NCI-H1694 treated with DMSO at 0.1 percent for 48 hours (cell line): ENCODE results near the gene ATP8B4.
"Not testable (repeated sequence)": the region's sequence is repeated elsewhere in the genome, so short reads cannot be mapped to it uniquely, and the experiment has no call there.

Source experiments
- DNase-seq: peaks from one replicate; lab custom pipeline; 2025; lab: John Stamatoyannopoulos, UW

The ATP8B4 gene, protein sequence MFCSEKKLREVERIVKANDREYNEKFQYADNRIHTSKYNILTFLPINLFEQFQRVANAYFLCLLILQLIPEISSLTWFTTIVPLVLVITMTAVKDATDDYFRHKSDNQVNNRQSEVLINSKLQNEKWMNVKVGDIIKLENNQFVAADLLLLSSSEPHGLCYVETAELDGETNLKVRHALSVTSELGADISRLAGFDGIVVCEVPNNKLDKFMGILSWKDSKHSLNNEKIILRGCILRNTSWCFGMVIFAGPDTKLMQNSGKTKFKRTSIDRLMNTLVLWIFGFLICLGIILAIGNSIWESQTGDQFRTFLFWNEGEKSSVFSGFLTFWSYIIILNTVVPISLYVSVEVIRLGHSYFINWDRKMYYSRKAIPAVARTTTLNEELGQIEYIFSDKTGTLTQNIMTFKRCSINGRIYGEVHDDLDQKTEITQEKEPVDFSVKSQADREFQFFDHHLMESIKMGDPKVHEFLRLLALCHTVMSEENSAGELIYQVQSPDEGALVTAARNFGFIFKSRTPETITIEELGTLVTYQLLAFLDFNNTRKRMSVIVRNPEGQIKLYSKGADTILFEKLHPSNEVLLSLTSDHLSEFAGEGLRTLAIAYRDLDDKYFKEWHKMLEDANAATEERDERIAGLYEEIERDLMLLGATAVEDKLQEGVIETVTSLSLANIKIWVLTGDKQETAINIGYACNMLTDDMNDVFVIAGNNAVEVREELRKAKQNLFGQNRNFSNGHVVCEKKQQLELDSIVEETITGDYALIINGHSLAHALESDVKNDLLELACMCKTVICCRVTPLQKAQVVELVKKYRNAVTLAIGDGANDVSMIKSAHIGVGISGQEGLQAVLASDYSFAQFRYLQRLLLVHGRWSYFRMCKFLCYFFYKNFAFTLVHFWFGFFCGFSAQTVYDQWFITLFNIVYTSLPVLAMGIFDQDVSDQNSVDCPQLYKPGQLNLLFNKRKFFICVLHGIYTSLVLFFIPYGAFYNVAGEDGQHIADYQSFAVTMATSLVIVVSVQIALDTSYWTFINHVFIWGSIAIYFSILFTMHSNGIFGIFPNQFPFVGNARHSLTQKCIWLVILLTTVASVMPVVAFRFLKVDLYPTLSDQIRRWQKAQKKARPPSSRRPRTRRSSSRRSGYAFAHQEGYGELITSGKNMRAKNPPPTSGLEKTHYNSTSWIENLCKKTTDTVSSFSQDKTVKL

DNA sequence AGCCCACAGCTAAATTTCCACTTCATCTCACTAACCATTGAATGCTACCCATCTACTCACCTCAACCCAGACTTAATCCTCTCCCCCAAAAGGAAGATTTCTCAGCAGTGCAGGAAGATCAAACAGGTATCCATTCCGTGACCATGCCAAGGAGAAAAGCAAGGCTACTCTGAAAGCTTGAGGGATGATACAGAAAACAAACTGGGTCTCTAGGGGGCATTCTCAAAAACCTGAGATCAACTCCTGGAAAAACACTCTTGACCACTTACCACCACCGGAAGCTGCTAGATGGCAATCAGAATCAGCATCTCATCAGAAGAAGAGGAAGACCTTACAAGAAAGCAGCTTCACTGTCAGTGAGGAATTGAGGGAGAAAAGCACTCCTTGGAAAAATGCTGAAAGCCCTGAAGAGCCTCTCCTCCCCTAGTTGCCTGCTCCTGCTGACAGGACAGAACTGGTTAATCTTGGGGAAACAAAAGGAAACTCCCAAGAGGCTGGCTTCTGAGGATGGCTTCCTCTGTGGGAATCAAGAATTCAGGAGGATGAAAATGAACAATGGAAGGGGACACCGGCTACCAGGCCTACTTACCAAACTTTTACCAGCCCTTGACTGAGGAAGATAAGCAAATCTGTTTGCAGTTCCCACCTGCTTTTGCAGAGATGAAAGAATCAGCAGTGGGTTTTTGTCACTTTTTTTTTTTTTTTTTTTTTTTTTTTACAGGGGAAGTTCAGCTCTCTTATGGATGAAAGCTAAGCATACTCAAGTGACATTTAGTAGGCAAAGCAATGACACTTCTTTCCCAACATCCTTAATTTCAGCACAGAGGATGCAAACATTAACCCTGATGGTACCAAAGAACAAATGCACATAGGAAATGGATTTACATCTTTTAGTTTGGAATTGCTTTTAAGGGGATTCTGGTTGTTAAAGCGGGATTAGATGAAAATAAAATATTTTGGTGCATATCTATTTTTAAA lies at the start of gene ATP8B4:
TSS of gene ATP8B4 (minus strand) at position 171 of the 978 bp plus-strand sequence. CDS start 12,267 bp downstream, outside the sequence.
- DNase-seq: no peak

DNA sequence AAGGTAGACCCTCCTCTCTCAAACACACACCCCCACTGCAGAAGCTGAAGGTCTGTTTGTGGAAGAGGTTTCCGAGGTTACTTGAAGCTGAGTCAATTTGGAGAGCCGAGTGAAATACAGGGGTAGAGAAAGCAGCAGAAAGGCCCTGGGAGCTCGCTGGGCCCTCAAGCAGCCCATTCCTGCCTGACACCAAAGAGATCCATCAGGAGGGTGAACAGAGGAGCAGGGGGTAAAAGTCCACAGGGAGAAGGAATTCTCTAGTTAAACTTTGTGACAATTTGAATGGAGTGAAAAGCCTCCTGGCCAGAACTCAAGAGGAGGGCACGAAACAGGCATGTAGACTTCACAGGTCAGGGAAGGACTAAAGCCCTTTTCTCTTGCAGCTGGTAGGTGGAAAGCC lies 49.3 kb upstream of the ATP8B4 start:
- no peak for DNase-seq

DNA sequence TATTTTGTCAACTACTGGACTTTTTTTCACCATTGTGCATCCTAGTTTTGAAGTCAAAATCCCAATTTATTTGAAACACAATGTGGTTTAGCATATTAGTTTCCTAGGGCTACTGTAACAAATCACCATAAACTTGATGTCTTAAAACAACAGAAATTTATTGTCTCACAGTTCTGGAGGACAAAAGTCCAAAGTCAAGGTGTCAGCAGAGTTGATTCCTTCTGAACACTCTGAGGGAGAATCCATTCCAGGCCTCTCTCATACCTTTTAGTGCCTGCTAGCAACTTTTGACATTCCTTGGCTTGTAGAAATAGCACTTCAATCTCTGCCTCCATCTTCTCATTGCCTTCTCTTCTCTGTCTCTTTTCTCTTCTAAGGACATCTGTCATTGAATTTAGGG lies 48.1 kb upstream of the ATP8B4 start:
- DNase-seq: no peak

DNA sequence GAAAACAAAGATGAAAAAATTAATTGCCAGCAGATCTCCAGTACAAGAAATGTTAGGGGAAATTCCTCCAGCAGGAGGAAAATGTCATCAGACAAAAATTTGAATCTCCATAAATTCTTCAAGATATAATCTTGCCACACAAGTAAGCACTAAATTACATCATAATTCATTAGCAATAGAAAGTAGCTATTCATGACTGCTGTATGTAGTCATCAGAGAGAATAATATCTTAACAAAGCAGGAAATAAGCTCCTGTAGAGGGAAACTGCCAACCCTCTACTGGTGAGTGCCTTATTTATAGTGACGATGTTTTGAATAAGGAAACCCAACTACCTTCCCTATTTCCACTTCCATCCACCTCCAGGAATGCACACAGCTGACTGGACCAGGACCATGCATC lies 47.2 kb upstream of the ATP8B4 start:
- no peak for DNase-seq

DNA sequence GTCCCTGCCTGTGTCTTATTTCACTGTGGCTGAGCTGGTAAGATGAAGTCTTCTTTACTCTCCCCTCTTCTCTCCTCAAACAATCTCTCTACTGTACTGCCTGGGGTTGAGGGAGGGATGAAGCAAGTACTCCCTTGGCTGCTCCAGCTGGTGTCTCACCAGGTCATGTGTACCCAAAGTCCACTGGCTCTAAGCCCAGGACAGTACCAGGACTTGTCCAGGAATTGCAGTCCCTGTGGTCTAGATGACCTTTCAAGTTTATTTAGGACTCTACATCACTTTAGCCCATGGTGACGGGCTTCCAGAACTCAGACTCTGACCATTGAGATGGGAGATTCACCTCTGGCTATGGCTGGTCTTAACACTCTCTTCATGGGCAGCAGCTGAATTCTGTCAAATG lies 45.4 kb upstream of the ATP8B4 start:
- DNase-seq: no peak

DNA sequence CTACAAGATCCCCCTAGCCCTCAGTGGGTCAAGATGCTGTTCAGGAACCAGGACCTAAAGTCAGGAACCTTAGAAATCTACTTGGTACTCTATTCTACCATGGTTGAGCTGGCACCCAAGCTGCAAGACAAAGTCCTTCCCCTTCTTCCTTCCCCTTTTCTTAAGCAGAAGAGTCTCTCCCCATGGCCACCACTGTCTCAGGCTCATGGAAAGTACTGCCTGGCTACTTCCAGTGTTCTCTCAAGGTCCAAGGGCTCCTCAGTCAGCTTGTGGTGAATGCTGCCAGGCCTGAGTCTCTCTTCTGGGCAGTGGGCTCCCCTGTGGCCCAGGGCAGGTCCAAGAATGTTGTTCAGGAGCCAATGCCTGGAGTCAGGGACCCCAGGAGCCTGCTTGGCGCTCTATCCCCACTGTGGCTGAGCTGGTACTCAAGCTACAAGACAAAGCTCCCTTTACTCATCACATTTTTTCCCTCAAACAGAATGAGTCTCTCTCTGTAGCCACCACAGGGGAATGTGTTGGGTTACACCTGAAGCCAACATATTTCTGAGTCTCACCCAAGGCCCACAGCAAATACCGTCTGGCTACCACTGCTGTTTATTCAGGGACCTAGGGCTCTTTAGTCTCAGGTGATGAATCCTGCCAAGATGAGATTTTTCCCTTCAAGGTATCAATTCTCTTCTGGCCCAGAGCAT lies 44.8 kb upstream of the ATP8B4 start:
- no peak for DNase-seq

DNA sequence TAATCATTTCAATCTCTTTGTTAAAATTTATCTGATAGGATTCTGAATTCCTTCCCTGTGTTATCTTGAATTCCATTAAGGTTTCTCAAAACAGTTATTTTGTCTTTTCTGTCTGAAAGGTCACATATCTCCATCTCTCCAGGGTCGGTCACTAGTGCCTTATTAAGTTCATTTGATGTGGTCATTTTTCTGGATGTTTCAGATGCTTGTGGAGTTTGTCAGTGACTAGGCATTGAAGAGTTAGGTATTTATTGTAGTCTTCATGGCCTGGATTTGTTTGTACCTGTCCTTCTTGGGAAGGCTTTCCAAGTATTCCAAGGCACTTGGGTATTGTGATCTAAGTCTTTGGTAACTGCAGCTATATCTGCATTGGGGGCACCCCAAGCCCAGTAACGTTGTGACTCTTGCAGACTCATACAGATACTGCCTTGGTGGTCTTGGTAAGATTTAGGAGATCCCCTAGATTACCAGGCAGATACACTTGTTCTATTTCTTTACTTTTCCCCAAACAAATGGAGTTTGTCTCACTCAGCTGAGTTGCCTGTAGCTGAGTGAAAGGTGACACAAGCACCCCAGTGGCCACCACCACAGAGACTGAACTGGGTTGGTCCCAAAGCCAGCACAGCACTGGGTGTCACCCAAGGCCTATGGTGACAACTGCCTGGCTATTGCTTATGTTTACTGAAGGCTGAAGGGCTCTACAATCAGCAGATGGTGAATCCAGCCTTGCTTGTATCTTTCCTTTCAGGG lies 44.1 kb upstream of the ATP8B4 start:
- DNase-seq: no peak

DNA sequence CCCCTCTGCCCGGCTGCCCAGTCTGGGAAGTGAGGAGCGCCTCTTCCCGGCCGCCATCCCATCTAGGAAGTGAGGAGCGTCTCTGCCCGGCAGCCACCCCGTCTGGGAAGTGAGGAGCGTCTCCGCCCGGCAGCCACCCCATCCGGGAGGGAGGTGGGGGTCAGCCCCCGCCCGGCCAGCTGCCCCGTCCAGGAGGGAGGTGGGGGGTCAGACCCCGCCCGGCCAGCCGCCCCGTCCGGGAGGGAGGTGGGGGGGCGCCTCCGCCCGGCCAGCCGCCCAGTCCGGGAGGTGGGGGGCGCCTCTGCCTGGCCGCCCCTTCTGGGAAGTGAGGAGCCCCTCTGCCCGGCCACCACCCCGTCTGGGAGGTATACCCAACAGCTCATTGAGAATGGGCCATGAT lies 39.2 kb upstream of the ATP8B4 start:
- not testable (repeated sequence) for DNase-seq

DNA sequence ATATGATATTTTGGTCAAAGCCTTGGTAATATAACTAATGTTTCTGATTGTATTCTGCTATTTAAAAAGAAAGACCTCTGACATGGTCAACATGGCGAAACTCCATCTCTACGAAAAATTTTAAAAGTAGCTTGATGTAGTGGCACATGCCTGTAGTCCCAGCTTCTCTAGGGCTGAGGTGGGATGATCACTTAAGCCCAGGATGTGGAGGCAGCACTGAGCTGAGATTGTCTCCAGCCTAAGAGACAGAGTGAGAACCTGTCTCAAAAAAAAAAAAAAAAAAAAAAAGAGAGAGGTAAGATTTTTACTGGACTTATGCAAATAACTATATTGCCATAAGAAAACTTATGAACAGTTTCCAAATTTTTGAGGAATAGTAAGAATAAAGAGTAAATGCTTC lies 32.4 kb upstream of the ATP8B4 start:
- DNase-seq: no peak

DNA sequence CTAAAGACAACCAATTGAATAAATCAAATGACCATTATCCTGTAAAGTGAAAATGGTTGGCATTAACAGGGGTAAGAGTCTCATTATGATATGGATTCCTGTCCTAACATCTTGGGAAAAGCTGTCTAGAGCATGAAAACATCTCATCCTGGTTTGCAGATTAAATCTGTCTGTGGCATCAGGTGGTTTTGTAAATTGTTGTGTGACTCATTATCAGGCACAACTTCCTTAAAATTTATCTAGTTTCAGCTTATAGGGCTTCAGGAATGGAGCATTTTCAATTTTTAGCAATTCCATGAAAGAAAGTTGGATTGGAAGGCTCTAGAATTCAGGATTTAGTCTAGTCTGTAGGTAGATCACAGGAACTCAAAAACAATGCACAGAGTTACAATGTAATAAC lies 31.8 kb upstream of the ATP8B4 start:
- DNase-seq: no peak

DNA sequence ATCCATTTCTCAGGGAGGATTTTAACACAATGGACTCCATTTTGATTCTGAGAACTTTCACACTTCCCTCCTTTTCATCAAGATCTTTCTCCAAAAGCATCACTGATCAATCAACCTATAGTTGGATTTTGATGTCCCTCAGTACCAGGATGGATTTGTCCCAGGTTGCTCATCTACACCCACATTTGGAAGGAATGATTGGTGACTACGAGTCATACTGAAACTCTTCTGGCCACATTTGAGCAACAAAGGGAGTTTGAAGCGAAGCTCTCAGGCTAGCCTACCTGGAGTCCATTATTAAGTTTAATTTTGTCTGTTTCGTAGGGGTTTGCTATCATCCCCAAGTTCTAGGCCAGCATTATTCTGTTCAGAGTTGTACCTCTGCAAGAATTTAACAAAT lies 31.3 kb upstream of the ATP8B4 start:
- DNase-seq: no peak

DNA sequence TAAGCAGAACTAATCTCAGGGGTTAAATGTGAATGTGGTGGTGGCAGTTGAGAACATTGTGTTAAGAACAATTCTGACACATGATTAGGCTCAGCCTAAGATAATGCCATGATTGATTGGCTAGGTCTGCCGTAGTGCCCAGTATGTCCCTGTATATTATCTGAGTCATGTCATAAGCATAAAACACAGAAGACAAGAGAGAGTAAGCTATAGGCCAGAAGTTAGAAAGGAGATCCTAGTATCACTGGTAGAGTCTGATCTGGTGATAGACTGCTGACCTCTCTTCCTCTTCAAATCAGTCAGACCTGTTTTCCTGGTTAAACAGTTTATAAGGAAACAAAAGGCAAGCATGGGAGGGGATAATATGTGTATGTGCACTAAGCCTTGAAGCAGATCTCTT lies 30.1 kb upstream of the ATP8B4 start:
- no peak for DNase-seq

DNA sequence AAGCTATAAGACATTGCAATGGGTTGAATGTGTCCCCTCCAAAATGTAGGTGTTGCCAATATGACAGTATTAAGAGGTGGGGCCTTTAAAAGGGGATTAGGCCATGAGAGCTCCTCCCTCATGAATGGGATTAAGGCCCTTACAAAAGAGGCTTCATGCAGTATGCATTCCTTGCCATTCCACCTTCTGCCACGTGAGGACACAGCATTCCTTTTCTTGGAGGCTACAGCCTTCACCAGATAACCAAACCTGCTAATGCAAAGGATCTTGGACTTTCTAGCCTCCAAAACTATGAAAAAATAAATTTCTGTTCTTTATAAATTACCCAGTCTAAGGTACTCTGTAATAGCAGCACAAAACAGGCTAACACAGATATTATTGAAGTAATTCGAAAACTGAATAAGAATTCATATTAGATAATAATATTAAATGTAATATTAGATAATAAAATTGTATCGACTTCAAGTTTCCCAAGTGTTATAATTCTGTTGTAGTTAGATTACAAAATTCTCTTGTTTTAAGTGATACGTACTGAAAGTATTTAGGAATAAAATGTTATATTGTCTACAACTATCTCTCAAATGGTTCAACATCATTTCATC lies 29.4 kb upstream of the ATP8B4 start:
- DNase-seq: no peak

DNA sequence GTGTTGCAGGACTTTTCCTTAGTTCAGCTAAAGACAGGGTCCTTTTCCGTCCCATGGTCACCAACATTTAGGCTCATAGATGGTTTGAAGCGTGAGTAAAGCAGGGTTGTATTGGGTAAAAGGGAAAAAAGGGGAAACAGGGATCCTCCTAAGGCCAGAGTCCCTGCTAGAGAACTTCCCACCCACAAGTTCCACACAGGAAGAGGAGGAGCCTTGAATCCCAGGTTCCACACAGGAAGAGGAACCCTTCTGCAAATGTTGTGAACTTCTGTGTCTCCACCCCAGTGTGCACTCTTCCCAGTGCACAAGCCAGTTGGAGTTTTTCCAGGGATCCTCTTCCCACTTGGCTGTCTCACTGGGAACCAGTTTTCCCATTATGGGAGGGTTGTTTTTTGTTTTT lies 27.6 kb upstream of the ATP8B4 start:
- no peak for DNase-seq

DNA sequence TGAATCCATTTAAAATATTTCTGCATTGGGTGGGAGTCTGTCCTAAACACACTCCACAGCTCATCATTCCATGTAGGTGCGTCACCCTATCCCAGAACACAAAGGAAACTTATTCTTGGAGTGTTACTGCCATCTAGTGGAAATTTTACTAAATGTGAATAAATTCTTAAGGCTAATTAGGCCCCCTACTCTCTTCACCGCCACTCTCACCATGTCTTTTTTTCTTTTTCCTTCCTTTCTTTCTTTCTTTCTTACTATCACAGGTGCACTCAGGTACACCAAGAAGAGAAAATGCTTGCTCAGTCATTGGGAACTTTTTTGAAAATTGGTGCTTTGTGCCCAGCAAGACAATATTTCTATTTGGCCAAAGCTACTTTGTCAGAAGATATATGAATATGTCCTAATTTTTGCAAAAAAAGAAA lies 26.4 kb upstream of the ATP8B4 start:
- DNase-seq: peak; percentile 63

DNA sequence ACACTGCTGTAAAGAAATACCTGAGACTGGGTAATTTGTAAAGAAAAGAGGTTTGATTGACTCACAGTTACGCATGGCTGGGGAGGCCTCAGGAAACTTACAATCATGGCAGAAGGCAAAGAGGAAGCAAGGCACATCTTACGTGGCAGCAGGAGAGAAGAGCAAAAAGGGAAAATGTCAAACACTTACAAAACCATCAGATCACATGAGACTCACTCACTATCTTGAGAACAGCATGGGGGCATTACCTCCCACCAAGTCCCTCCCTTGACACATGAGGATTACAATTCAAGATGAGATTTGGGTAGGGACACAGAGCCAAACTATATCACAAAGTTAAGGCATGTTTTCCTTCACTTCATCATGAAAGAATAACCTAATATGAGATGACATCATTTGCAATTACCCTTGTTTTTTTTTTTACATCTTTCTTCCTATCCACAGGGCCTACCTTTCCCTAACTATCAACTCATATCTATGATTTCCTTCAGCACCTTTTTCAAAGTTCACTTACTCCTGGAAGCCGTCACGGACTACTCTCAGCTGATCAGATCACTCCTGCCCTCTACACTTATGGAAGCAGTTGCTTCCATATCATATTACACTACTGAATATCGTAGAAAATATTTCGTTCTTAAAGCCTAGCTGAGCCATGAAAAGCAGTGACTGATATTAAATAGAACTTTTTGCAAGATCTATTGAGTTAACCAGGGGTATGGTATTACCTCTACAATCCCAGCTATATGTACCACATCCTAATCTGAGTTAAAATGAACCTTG lies 25.5 kb upstream of the ATP8B4 start:
- no peak for DNase-seq

DNA sequence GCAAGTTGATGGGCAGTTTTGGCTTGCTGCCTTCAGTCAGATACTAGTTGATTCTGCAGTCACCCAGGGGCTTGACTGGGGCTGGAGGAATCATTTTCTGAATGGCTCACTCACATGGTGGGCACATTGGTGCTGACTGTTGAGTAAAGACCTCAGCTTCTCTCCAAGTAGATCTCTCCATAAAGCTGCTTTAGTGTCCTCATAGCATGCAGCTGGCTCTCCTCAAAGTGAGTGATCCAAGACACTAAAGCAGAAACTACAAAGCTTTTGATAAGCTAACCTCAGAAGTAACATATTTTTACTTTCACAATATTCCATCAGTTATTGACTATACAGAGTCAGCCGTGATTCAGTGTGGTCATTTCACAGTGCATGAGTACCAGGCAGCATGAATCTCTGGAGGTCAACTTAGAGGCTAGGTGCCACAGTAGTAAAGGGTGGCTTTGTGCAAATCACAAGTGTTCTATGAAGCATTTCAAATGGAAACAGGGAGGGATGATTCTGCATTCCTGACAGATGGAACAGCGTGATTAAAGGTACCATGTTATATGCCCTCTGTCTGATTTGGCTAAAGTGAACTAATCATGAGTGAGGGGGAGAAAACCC lies 24.3 kb upstream of the ATP8B4 start:
- DNase-seq: no peak

DNA sequence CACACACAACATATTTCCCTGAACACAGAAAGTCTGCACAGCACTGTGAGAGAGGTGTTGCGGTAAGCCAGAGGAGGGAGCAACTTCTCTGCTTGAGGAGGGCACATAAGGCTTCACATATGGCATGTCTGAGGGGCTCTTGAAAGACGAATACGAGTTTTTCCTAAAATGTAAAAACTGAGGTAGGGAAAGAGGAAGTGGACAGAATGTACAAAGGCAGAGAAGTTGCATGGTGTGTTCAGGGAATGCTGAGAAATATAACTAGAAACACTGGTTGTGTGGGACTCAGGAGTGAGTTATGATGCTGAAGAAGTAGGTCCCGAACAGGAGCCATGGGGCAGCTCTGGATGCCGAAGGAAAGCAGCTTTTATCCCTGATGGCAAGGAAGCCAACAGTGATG lies 22.8 kb upstream of the ATP8B4 start:
- no peak for DNase-seq
